ENCODE results near the gene RBM4B. TPM values are rescaled to one million over a fixed set of nuclear protein-coding genes. Genes with fewer than 3 reads are reported as not detected.

Gene RBM4B
- total RNA-seq, 4 donors from 2014 or later = 10.3 to 13.2 (median 12.2) TPM

GRCh38 chr11:66687831-66688281 is 10.2 kb upstream of the RBM4B start:
- intact Hi-C loops (cut with DNase I) = no loop called here
- 83% methylated on average over 9 of the region's 13 CpGs for WGBS
- TF ChIP-seq POLR2A (IDR thresholded peaks at IDR 0.05; ENCODE audit: low read depth) = no peak
- TF ChIP-seq, protein P1, sequence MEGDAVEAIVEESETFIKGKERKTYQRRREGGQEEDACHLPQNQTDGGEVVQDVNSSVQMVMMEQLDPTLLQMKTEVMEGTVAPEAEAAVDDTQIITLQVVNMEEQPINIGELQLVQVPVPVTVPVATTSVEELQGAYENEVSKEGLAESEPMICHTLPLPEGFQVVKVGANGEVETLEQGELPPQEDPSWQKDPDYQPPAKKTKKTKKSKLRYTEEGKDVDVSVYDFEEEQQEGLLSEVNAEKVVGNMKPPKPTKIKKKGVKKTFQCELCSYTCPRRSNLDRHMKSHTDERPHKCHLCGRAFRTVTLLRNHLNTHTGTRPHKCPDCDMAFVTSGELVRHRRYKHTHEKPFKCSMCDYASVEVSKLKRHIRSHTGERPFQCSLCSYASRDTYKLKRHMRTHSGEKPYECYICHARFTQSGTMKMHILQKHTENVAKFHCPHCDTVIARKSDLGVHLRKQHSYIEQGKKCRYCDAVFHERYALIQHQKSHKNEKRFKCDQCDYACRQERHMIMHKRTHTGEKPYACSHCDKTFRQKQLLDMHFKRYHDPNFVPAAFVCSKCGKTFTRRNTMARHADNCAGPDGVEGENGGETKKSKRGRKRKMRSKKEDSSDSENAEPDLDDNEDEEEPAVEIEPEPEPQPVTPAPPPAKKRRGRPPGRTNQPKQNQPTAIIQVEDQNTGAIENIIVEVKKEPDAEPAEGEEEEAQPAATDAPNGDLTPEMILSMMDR (IDR thresholded peaks at IDR 0.05) = no peak
- no peak for TF ChIP-seq POLR2AphosphoS5 (IDR thresholded peaks at IDR 0.05)
- no peak for TF ChIP-seq EP300 (IDR thresholded peaks at IDR 0.05)
- no peaks in the 10 kb centered on the region for H3K27me3 ChIP-seq
- H3K9me3 ChIP-seq = no peaks in the 10 kb centered on the region
- no peak overlapping the region for H3K4me3 ChIP-seq
- no peak for DNase-seq (ENCODE audit: extremely low spot score)
- no peaks in the 10 kb centered on the region for H3K4me1 ChIP-seq
- H3K27ac ChIP-seq (replicated peaks in 1 of 4) = no peak overlapping the region
- no peaks in the 10 kb centered on the region for H3K36me3 ChIP-seq

DNA sequence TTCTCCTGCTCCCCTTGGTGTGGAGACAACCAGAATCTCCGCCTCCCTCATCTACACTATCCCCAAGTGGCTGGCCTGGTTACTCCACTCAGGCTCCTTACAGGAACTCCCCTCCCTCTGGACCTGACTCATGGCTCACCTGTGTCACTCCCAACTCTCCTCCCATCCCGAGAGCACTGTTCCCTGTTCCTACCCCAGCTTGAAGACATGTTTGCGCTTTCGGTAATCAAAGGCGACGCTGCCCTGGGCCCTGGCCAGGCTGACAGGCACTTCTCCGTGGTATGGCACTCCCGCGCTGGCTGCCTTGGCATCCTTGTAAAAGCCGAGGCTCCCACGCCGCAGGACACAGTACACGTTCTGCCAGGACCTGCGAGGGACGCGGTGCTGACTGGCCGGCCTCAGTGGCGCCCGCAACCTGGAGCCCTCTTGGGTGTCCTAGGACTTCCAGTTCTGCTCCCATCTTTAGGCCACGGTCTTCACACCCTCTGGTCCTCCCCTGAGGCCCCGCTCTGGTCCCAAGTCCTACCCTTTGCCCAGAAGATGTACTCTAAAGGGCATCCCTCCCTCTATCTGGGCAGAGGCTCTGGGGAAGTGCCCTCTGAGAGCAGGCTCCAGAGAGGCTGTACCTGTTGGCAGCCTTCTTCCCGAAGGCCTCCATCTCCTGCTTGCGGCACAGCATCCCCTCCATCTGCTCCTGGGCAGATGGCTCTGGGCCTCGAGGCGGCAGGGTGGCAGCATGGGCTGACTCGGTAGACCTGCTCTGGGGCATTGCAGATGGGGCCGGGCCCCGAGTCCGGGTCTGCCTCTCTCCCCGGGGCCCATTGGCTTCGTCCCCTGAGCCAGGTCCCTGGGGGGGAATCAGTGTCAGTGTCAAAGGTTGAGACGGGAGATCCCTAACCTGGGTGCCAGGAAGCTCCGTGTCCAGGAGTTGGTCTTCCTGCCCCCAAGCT is 9.4 kb upstream of the RBM4B start:
- TF ChIP-seq, protein P1 (IDR thresholded peaks at IDR 0.05) = no peak
- TF ChIP-seq POLR2AphosphoS5 (IDR thresholded peaks at IDR 0.05) = no peak
- no peak for TF ChIP-seq POLR2A (IDR thresholded peaks at IDR 0.05; ENCODE audit: low read depth)
- no peak for TF ChIP-seq EP300 (IDR thresholded peaks at IDR 0.05)
- Histone ChIP-seq H3K4me1 (no peaks in the 10 kb centered on the region), H3K4me3 (no peak overlapping the region), H3K27ac (replicated peaks in 1 of 4) (no peak overlapping the region), H3K9me3 (no peaks in the 10 kb centered on the region), H3K36me3 (no peaks in the 10 kb centered on the region), H3K27me3 (no peaks in the 10 kb centered on the region)
- DNase-seq (ENCODE audit: extremely low spot score) = no peak
- WGBS = 94% methylated on average over 22 of the region's 33 CpGs
- intact Hi-C loops (cut with DNase I) = no loop called here

DNA sequence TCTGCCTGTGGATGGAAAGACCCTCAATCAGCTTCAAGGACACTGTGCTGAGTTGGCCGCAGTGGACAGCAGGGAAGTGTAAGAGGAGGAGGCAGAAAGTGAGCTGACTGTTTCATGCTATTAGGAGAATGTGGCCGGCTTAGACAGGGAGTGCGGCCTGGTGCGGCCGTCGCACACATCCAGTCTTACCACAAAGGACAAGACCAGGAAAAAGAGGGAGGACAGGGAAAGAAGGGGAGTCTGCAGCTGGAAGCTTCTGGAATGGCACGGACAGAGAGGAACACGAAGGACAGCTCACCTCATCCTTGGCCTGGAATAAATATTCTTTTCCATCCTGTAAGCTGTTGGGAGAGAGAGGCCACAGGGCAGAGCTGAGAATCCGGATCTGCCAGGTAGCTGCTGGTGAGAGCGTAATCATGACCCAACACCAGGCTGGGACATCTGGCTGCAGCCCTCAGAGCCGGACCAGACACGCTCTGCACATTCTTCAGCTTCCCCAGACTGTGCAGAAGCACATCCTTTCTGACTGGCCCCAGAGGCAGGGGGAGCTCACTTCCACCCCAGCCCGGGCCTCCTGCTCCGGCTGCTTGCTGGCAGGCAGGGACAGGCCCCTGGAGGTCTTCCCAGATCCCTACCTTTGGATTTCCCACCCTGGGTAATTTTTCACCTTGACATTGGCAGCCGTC is 8.6 kb upstream of the RBM4B start:
- Histone ChIP-seq H3K4me3 (no peak overlapping the region), H3K9me3 (no peaks in the 10 kb centered on the region), H3K27me3 (no peaks in the 10 kb centered on the region), H3K36me3 (no peaks in the 10 kb centered on the region), H3K4me1 (no peaks in the 10 kb centered on the region), H3K27ac (replicated peaks in 1 of 4) (no peak overlapping the region)
- DNase-seq (ENCODE audit: extremely low spot score) = no peak
- intact Hi-C loops (cut with DNase I) = no loop called here
- 83% methylated on average over 15 of the region's 15 CpGs for WGBS
- TF ChIP-seq, protein P1 (IDR thresholded peaks at IDR 0.05) = no peak
- TF ChIP-seq POLR2AphosphoS5 (IDR thresholded peaks at IDR 0.05) (no peak), EP300 (IDR thresholded peaks at IDR 0.05) (no peak), POLR2A (IDR thresholded peaks at IDR 0.05; ENCODE audit: low read depth) (no peak)

DNA sequence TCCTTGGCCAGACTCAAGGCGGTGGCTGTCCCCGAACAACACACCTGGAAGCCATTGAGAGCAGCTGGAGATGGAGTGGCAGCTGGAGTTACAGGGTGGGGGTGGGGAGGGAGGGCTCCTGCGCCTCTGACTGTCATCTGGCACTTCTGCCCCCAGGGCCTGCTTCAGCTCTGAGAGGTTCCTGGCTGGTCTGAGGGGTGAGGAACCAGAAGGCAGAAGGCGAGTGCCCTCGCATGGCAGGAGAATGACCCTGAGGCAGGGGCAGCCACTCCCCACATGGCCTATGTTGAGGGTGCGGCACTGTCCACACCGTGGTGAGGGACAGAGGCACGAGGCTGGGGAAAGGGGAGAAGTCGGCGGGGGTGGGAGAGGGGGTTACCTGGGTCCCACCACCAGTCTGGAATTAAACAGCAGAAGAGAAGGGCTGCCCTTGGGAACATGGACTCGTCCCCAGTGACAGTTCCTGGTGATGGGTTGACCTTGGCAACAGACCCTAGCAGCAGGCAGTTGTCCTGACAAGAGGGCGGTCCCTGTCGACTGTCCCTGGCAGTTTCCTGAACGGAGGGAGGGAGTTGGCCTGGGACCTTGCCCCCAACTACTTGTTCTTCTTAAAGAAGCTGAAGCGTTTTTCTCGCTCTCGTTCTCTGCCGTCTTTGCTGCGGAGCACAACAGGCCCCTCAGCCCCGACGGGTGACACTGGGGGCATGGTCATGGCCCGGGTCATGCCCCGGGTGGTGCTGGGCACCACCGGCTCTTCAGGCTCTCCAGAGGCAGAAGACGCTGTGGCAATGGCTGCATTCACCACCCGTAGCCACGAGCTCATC is 7.8 kb upstream of the RBM4B start:
- H3K36me3 ChIP-seq = no peaks in the 10 kb centered on the region
- WGBS = 88% methylated on average over 27 of the region's 27 CpGs
- no peak for DNase-seq (ENCODE audit: extremely low spot score)
- H3K4me1 ChIP-seq = no peaks in the 10 kb centered on the region
- intact Hi-C loops (cut with DNase I) = no loop called here
- TF ChIP-seq POLR2A (IDR thresholded peaks at IDR 0.05; ENCODE audit: low read depth) (no peak), EP300 (IDR thresholded peaks at IDR 0.05) (no peak), POLR2AphosphoS5 (IDR thresholded peaks at IDR 0.05) (no peak)
- TF ChIP-seq, protein P1 (IDR thresholded peaks at IDR 0.05) = no peak
- no peak overlapping the region for H3K27ac ChIP-seq (replicated peaks in 1 of 4)
- H3K9me3 ChIP-seq = no peaks in the 10 kb centered on the region
- no peak overlapping the region for H3K4me3 ChIP-seq
- no peaks in the 10 kb centered on the region for H3K27me3 ChIP-seq
